GM12878 (cell line): ENCODE data around the gene SP6. TPM values are rescaled to one million over a fixed set of nuclear protein-coding genes. Genes with fewer than 3 reads are reported as not detected.

ENCODE experiments used
- ATAC-seq: fragments of 200-7000 bp; cut with Tn5 transposase; 3 replicates; pipeline ENCODE4 v1.9.1; 2020; ENCODE audit warnings: mild to moderate bottlenecking, moderate library complexity
- BruUV-seq: library from RNA; stranded (reverse); fragments of 400-500 nt; replicated peaks from 2 replicates; lab custom pipeline; 2021; lab: Mats Ljungman, UMichigan
- CTCF ChIA-PET: fragments of 300-600 bp; sonication (Branson Sonifier 250); formaldehyde crosslinking; extraction: SDS; loops from one replicate; lab custom pipeline; 2021; ENCODE audit warnings: inconsistent platforms; lab: Yijun Ruan, JAX
- POLR2A ChIA-PET: fragments of 350-600 bp; formaldehyde crosslinking; extraction: SDS; loops from one replicate; lab custom pipeline; 2021; ENCODE audit warnings: inconsistent platforms; lab: Charles Lee
- RAD21 ChIA-PET: fragments of 300-600 bp; sonication (Branson Sonifier 250); formaldehyde crosslinking; loops from one replicate; lab custom pipeline; 2023; ENCODE audit warnings: antibody characterized with exemption; ENCODE audit not compliant: unreplicated experiment; lab: Charles Lee
- SMC1A ChIA-PET: fragments of 300-600 bp; sonication (Branson Sonifier 250); formaldehyde crosslinking; loops from one replicate; lab custom pipeline; 2023; ENCODE audit not compliant: unreplicated experiment, uncharacterized antibody; lab: Charles Lee
- DNase-seq: peaks from one replicate; pipeline ENCODE4 v3.0.0-alpha.2; 2011; ENCODE audit warnings: low read depth, low spot score
- FAIRE-seq: peaks from 3 replicates; lab custom pipeline; 2011; peaks lifted over from hg19 to GRCh38; lab: Jason Lieb, UNC
- H2AFZ ChIP-seq: 2 replicates; pipeline ENCODE4 v1.6.0; 2011; ENCODE audit warnings: low read depth, low read length, control low read depth; ENCODE audit not compliant: control insufficient read depth
- H3K27ac ChIP-seq: 2 replicates; pipeline ENCODE4 v1.5.1; 2011; ENCODE audit warnings: control low read depth; ENCODE audit not compliant: control insufficient read depth, insufficient read depth
- H3K27me3 ChIP-seq, 2 experiments: replicated peaks in 1 of 2; 2 replicates each; pipeline versions ENCODE4 v1.6.0 to v1.6.1; 2011; ENCODE audit warnings: low read length in 1 of 2; ENCODE audit not compliant: control insufficient read depth in 2 of 2, insufficient read depth in 2 of 2
- H3K36me3 ChIP-seq, 2 experiments: 2 replicates each; pipeline ENCODE4 v1.5.1; 2011; ENCODE audit warnings: low read length in 1 of 2; ENCODE audit not compliant: control insufficient read depth in 2 of 2, insufficient read depth in 2 of 2
- H3K4me1 ChIP-seq: 2 replicates; pipeline ENCODE4 v1.6.1; 2011; ENCODE audit warnings: mild to moderate bottlenecking, low read length, moderate library complexity, mixed read lengths; ENCODE audit not compliant: control insufficient read depth, insufficient read depth
- H3K4me2 ChIP-seq: 2 replicates; pipeline ENCODE4 v1.6.0; 2011; ENCODE audit warnings: control low read depth; ENCODE audit not compliant: control insufficient read depth, insufficient read depth
- H3K4me3 ChIP-seq: fragments of 200-600 bp; sonication (generic); 2 replicates; pipeline ENCODE4 v1.5.1; 2016
- H3K79me2 ChIP-seq: 2 replicates; pipeline ENCODE4 v1.6.0; 2011; ENCODE audit warnings: low read length; ENCODE audit not compliant: control insufficient read depth, insufficient read depth
- H3K9ac ChIP-seq: 2 replicates; pipeline ENCODE4 v1.8.0; 2011; ENCODE audit warnings: low read length, control low read depth, mixed read lengths; ENCODE audit not compliant: control insufficient read depth, insufficient read depth
- H3K9me3 ChIP-seq: replicated peaks from 3 replicates; pipeline ENCODE4 v1.5.1; 2011; ENCODE audit warnings: mild to moderate bottlenecking, low read length; ENCODE audit not compliant: control insufficient read depth, insufficient read depth
- H4K20me1 ChIP-seq: 2 replicates; pipeline ENCODE4 v1.6.0; 2011; ENCODE audit not compliant: control insufficient read depth, insufficient read depth
- CTCF ChIP-seq, 3 experiments: IDR thresholded peaks in 2 of 3; conservative IDR thresholded peaks in 1 of 3; 2 replicates each; pipeline ENCODE4 v1.5.1; 2011; ENCODE audit warnings: low read depth in 3 of 3, low read length in 3 of 3, mild to moderate bottlenecking in 3 of 3, control low read depth in 2 of 3, moderate library complexity in 2 of 3, inconsistent platforms in 1 of 3, mixed read lengths in 1 of 3; ENCODE audit not compliant: control insufficient read depth in 2 of 3, insufficient read depth in 1 of 3; ENCODE audit errors: extremely low read depth in 1 of 3
- LARP7 ChIP-seq: fragments of 450-650 bp; IDR thresholded peaks from 2 replicates; pipeline ENCODE4 v1.6.1; 2017; ENCODE audit warnings: mild to moderate bottlenecking
- MLLT1 ChIP-seq: fragments of 450-650 bp; IDR thresholded peaks from 2 replicates; pipeline ENCODE4 v1.6.1; 2016; ENCODE audit warnings: mild to moderate bottlenecking
- RCOR1 ChIP-seq: conservative IDR thresholded peaks from 2 replicates; pipeline ENCODE4 v1.6.1; 2012; ENCODE audit warnings: low read depth, low read length, improper control_type of control experiment
- RELB ChIP-seq: fragments of 450-650 bp; IDR thresholded peaks from 2 replicates; pipeline ENCODE4 v1.6.1; 2017; ENCODE audit warnings: low read depth, mild to moderate bottlenecking, moderate library complexity
- ZBTB33 ChIP-seq: fragments of 450-650 bp; IDR thresholded peaks from 2 replicates; pipeline ENCODE4 v1.6.1; 2017; ENCODE audit warnings: mild to moderate bottlenecking
- ZBTB40 ChIP-seq: fragments of 450-650 bp; IDR thresholded peaks from 2 replicates; pipeline ENCODE4 v1.6.1; 2016; ENCODE audit warnings: mild to moderate bottlenecking, moderate library complexity, borderline replicate concordance
- WGBS: methylation state at CpG from one replicate; pipeline ENCODE4 v1.1.6; 2016; ENCODE audit warnings: low lambda C conversion rate; ENCODE audit not compliant: insufficient replicate concordance, insufficient coverage; ENCODE audit errors: missing lambda C conversion rate; 5-methylcytosine and 5-hydroxymethylcytosine counted together
- in situ Hi-C: fragments of 300-500 bp; cut with MboI; formaldehyde crosslinking; loops from 9 replicates; pipeline ENCODE4 v1.14.3; 2018; ENCODE audit warnings: mixed read lengths
- intact Hi-C: fragments of 100-400 bp; cut with micrococcal nuclease; formaldehyde crosslinking; loops from one replicate; pipeline ENCODE4 v1.14.2; 2022; ENCODE audit not compliant: unreplicated experiment
- polyA plus RNA-seq, 11 experiments: library from polyadenylated mRNA; depleted of rRNA in 4 of 11; unstranded in 6 of 11; stranded (reverse) in 5 of 11; fragments of >200 nt; fragmentation: Nextera tagmentation in 4 of 11; fragmentation: Illumina TruSeq in 1 of 11; extraction: Ambion mirVana in 4 of 11; extraction: Trizol in 1 of 11; gene quantifications; 1 replicate in 1 of 11; 2 replicates in 10 of 11; pipeline versions ENCODE4 v1.2.1 to v1.2.3, GENCODE V29; 2011 to 2016; ENCODE audit warnings: inconsistent platforms in 2 of 11, missing spikeins in 2 of 11, low read depth in 1 of 11
- total RNA-seq, 4 experiments: library from RNA; depleted of rRNA in 3 of 4; stranded (reverse); fragments of >200 nt in 3 of 4; fragmentation: Illumina TruSeq in 1 of 4; extraction: Trizol in 1 of 4; gene quantifications; 2 replicates each; pipeline versions ENCODE4 v1.2.1 to v1.2.3, GENCODE V29; 2013 to 2021

The SP6 gene
- total and polyA plus RNA-seq, 10 of the 15 experiments (the other 5 are each of a cell fraction or from before 2014, with no cell fraction given) = 0.05 to 0.15 (median 0.06) TPM; not detected in 7

- Histone ChIP-seq H3K9ac (peak overlapping the region; percentile 95), H3K79me2 (peaks cover 21% of the 10 kb centered on the region), H2AFZ (peak overlapping the region; percentile 91), H3K27me3 (no peaks in the 10 kb centered on the region), H3K4me3 (peak overlapping the region; percentile 95), H3K4me1 (peaks cover 12% of the 10 kb centered on the region), H3K9me3 (no peaks in the 10 kb centered on the region), H4K20me1 (no peaks in the 10 kb centered on the region), H3K27ac (peak overlapping the region; percentile 90), H3K36me3 (peaks cover 0 to 6% of the 10 kb centered on the region in 2 experiments; a peak in 2 of 4 replicates), H3K4me2 (peak overlapping the region; percentile 85)
- ChIA-PET POLR2A (interaction anchor here (0.6 to 2.7 kb wide), 20 partner anchors 16 to 154 kb away, joined by 3 to 18 read pairs (median 5); partner anchors contain the start of genes CDK5RAP3, LRRC46, MRPL10 and PNPO), CTCF (interaction anchor here (0.8 to 14.9 kb wide), 10 partner anchors 8 to 123 kb away, joined by 3 to 502 read pairs (median 10); partner anchors contain the start of genes CDK5RAP3, PNPO, SCRN2 and SP6), SMC1A (interaction anchor here (0.7 to 14.5 kb wide), 11 partner anchors 10 to 126 kb away, joined by 3 to 231 read pairs (median 6); partner anchors contain the start of genes CDK5RAP3, PNPO, SCRN2 and SP6), RAD21 (interaction anchor here (0.7 to 10.9 kb wide), 14 partner anchors 43 to 123 kb away, joined by 3 to 206 read pairs (median 6); partner anchors contain the start of genes CDK5RAP3, PNPO and SCRN2)
- FAIRE-seq (no peak), ATAC-seq (no peak), DNase-seq (no peak)
- TF ChIP-seq CTCF (IDR thresholded peaks at IDR 0.05 in 2 of 3, conservative IDR thresholded peaks at IDR 0.05 in 1 of 3; ENCODE audit: control insufficient read depth in 2 of 3, extremely low read depth in 1 of 3, insufficient read depth in 1 of 3, low read depth in 3 of 3, low read length in 3 of 3) (0 out of 6 replicates have a peak, but pooled peaks of 1 of the 3 experiments have one; percentile 3), ZBTB33 (no peak), RELB (no peak), MLLT1 (peak; percentile 56), LARP7 (no peak), ZBTB40 (no peak), RCOR1 (no peak)
- intact Hi-C loops = loop anchor here (1.0 to 2.0 kb wide), 3 partner anchors 47 to 124 kb away; partner anchors contain the start of genes CDK5RAP3 and PNPO
- BruUV-seq = no TSS peak
- WGBS = 60% methylated on average over 11 of the region's 11 CpGs
- in situ Hi-C loops = loop anchor here (5.0 kb wide), 1 partner anchor 52 kb away; the partner anchor contains the start of gene SCRN2
These were observed 43.8 kb upstream of the SP6 start for GRCh38 chr17:47894498-47895346.
